EH (cell line): Measurements from ENCODE around the gene EVC.
"Not testable (repeated sequence)": the region's sequence is repeated elsewhere in the genome, so short reads cannot be mapped to it uniquely, and the experiment has no call there.

Experiments
- DNase-seq: peaks from one replicate; pipeline ENCODE4 v3.0.0-alpha.2; 2015; ENCODE audit warnings: low read depth

The EVC gene

DNA sequence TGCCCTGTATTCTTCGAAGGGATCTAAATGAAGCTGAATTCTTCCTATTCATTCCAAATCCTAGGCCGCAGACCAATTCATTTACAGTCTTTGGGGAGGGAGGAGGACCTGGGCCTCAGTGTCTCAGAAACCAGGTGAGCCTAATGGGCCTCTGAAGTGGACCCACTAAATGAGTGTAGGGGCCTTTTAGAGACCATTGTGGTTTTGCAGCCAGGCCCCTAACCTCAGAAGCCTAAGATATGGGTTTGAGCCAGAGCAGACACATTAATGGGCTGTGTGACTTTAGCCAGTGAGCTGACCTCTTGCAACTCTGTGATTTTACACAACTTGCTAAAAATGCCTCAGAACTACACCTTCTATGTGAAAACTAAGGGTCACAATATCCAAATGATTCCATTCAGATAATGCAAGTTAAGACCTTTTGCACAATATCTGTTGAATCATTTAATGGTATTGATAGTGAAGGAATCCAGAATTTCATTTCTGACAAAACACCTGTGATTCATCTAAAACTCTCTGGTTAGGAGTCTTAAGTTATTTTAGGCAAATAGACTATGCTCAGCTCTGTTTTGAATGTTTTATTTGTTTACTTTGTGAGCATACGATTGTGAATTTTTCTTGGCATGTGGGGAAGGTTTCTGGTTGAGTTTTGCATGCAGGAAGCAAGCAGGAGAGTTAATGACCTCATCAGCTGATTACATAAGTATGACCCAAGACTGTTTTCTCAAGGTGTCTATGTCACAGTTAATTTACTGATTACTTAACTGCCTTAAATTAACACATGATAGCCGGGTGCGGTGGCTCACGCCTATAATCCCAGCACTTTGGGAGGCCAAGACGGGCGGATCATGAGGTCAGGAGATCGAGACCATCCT lies 75.0 kb downstream of the EVC start:
- peak; percentile 87 for DNase-seq

DNA sequence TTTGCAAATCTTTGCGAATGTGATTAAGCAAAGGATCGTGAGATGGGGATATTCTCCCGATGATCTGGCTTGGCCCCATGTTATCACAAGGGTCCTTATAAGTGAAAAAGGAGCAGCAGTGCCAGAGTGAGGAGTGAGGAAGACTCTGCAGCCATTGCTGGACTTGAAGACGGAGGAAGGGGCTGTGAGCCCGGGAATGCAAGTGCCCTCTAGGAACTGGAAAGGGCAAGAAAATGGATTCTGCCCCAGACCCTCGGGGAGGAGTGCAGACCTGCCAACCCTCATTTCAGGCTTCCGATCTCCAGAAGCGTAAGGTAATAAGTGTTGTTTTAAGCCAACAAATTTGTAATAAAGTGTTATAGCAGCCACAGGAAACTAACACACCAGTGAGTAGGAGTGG lies 76.3 kb downstream of the EVC start:
- DNase-seq: no peak

DNA sequence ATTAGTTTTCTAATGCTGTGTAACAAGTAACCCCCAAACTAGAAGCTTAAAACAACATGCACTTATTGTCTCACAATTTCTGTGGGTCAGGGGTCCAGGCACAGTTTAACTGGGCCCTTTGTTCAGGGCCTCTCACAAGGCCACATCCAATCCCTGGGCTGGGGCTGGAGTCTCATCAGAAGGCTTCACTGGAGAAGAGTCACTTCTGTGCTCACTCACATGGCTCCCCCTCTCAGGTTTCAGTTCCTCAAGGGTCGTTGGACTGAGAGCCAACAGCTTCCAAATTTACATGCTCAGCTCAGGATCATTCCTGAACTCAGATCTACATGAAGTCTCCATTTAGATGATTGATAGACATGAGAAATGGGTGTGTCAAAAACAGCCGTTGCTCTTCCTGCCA lies 77.1 kb downstream of the EVC start:
- DNase-seq: no peak

DNA sequence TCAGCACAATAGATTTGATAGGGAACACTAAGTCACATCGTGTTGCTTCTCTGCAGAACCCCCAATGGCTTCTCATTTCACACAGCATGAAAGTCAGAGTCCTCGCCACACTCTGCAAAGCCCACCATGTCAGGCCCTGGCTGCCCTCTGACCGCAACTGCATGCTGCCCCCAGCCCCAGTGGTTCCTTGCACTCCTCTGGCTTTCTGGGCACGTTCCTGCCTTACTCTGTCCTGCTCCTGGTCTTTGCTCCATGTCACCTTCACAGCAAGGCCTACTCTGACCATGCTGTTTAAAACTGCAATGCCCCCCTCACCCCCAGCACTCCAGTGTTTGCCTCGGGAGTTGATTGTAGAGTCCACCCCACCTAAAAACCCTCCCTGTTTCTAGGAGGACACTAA lies 78.1 kb downstream of the EVC start:
- no peak for DNase-seq

DNA sequence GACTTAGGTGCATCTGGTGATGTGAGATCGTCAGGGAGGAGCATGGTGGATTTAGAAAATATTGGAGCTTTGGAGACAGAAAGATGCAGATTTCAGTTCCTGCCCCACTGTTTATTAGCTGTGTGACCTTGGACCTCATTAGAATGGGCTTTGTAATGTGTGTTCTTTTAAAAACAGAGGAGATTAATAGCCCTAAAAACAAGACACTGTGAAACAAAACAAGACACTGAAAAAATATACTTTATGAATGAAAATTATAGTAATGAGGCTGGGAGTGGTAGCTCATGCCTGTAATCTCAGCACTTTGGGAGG lies 79.5 kb downstream of the EVC start:
- no peak for DNase-seq

DNA sequence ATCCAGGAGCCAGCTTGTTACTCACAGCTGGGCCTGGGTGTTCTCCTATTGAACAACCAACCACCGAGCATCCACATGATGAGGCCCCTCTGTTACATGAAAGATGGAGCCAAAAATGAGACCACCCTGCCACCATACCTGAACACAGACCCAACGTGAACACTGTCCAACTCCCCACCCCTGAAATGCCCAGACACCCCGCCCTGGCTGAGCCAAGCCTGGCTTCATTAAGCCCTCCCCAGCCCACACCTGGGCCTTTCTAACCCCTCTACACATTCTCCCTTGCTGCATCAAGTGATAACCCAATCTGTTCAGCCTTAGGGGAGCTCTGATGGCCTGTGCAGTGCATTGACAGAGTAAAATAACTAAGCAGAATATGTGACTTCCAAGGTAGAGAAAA lies 80.7 kb downstream of the EVC start:
- no peak for DNase-seq

DNA sequence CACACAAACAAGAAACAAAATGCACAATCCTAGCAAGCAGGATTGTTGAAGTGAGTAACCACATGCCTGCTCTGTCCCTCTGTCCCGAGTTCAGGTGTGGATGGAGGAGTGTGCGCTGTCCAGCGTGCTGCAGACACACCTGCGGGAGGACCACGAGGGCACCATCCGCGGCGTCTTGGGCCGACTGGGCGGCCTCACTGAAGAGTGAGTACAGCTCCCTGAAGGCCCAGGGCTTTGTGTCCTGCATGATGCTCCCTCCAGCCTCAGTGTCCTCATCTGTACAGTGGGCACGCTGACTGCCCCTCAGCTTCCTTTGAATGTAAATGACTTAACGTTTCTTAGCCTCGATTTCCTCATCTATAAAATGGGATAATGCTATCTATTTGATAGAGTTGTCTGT lies 82.5 kb downstream of the EVC start:
- DNase-seq: no peak

DNA sequence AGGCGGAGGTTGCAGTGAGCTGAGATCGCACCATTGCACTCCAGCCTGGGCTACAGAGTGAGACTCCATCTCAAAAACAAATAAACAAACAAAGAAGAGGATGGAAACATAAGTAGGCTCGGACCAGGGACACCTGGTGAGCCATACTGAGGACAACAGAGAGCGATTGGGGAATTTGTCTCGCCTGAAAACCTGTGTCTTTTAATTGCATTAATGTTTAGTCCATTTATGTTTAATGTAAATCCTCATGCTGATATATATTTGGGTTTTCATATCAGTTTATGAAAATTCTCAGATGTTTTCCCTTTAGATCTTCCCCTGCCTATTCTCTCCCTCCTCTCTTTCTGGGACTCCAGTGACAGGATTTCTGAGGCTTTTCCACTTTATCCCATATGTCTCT lies 84.6 kb downstream of the EVC start:
- DNase-seq: no peak

DNA sequence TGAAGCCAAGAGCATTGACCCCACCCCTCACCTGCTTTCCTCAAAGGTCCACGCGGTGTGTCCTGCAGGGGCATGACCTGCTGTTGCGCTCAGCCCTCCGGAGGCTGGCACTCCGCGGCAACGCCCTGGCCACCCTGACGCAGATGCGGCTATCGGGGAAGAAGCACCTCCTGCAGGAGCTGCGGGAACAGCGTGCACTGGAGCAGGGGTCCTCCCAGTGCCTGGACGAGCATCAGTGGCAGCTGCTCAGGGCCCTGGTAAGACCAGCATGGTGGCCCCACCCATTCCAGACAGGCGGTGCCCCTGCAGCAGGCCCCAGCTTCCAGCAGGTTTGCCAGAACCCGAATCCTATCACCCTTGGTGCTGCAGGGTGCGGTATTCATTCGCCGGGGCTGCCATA lies 86.0 kb downstream of the EVC start:
- no peak for DNase-seq

DNA sequence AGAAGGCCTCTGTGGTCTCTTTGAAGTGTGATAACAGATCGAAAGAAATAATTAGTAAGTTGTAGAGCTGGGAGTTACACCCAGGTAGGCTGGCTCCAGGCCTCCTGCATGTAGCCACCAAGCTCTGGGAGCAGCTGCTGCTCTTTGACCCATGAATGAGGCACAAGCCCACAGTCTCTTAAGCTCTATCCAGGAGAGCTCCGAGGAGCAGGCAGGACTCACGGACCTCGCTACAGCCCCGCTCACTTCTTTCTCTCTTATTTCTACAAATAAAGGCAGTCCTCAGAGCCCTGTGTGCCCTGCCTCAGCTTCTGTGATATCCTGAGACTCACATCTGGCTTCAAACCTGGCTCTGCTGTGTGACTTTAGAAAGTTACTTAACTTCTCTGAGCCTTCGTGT lies 86.9 kb downstream of the EVC start:
- DNase-seq: no peak

DNA sequence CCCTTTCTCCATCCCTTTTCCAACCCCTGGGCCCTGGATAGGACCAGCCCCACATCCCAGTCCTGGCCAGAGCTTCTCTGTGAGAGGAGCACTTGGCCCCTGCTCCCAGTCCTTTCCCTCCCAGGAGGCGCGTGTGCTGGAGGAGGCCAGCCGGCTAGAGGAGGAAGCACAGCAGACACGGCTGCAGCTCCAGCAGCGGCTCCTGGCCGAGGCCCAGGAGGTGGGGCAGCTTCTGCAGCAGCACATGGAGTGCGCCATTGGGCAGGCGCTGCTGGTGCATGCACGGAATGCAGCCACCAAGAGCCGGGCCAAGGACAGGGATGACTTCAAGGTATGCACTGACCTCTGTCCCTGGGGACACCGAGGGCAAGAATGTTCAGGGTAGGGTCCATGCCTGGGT lies 87.5 kb downstream of the EVC start:
- no peak for DNase-seq

DNA sequence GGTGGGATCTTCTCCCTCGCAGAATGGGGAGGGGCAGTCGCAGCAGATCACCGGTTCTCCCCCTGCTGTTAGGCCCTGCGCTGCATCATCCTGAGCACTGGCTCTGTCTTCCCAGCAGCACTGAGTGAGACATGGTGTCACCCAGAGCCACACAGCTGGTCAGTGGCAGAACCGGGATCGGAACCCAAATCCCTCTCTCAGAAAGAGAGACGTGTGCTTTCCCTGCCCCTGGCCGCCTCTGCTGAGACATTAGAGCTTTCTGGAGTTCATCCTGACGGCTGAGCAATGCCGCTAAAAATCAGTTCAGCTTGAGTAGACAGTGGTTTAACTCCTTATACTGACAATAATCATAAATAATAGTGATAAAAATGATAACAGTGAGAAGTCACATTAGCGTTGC lies 87.9 kb downstream of the EVC start:
- no peak for DNase-seq

DNA sequence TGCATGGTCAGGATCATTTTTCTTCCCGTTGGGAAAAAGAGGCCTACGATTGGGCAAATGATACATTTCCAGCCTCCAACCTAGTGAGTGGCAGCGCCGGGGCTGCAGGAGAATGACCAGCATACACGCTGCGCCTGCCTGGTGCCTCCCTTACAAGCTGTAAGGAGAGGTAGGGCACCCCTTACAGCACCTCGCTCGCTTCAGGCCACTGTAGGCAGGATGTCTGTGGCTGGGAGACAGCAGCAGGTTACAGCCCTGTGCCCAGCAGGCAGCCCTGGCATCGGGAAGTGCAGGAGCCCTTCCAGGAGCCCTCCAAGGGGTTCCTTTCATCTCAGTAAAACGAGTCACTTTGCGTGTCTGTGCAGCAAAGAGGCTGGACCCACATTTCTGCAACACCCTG lies 88.4 kb downstream of the EVC start:
- DNase-seq: no peak

DNA sequence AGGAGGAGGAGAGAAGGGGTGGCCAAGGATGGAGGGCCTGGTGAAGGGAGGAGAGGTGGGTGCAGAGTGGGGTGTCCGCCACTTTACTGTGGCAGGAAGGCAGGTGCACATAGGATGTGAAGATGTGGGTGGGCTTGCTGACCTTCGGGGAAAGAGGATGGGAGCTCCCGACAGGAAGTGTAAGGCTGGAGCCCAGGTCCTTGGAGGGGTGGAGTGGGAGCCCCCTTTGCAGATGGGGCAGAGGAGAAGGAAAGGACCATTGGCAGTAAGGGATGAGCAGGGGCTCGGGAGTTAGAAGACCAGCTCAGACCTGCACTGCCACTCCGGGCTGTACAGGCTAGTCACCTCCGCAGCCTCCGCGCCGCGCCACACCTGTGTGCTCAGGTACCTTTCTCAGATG lies 89.5 kb downstream of the EVC start:
- no peak for DNase-seq

DNA sequence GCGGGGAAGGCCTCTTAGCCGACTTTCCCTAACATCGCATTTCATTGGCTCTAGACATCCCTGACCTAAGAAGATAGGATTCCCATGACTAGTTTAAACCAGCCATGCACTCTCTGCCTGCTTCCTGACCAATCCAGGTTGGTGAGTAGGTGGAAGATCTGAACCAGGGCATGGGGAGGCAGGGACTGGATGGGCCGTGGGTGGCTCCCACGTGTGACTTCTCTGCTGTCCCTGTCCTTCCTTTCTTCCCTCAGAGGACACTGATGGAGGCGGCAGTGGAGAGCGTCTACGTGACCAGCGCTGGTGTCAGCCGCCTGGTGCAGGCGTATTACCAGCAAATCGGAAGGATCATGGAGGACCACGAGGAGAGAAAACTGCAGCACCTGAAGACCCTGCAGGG lies 90.7 kb downstream of the EVC start:
- no peak for DNase-seq

DNA sequence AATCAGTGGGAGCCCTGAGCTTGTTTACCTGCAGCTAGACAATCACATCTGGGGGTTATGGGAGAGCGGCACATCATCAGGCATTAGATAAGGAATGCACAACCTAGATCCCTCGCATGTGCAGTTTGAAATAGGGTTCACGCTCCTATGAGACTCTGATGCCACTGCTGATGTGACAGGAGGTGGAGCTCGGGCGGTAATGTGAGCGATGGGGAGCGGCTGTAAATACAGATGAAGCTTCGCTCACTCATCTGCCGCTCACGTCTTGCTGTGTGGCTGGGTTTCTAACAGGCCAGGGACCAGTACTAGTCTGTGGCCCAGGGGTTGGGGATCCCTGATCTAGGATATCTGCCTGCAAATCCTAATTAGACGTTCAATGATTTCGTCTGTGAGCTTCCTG lies 91.6 kb downstream of the EVC start:
- no peak for DNase-seq

DNA sequence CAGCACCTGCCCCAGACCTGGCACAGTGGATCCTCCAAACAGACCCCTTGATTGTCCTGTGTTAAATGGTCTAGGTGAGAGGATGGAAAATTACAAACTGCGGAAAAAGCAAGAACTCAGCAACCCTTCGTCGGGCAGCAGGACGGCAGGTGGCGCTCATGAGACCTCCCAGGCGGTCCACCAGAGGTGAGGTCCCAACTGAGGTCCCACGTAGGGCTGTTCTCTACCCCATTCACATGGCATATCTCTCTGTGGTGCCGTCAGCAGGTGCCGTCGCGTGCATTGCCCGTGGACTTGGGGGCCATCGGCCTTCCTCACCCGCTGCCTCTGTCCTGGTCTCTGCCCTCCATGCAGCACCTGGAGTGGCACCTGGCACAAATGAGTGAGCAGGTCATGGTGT lies 93.7 kb downstream of the EVC start:
- no peak for DNase-seq

DNA sequence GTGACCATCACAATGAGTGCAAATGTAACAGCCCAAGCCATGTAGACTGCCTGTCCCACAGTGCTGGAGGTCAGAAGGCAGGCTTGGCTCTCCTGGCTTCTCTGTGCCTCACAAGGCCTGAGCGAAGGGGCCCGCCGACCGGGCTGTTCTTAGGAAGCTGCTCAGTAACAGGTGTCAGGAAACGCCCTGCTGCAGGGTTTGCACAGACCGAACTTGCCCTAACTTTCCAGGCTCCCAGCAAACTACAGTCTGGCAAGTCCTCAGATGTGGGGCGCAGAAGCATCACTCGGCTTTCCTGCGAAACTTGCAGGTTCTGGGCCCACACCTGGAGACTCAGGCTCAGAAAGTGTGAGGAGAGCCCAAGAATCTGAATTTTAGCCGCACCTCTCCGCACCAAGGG lies 94.3 kb downstream of the EVC start:
- no peak for DNase-seq

DNA sequence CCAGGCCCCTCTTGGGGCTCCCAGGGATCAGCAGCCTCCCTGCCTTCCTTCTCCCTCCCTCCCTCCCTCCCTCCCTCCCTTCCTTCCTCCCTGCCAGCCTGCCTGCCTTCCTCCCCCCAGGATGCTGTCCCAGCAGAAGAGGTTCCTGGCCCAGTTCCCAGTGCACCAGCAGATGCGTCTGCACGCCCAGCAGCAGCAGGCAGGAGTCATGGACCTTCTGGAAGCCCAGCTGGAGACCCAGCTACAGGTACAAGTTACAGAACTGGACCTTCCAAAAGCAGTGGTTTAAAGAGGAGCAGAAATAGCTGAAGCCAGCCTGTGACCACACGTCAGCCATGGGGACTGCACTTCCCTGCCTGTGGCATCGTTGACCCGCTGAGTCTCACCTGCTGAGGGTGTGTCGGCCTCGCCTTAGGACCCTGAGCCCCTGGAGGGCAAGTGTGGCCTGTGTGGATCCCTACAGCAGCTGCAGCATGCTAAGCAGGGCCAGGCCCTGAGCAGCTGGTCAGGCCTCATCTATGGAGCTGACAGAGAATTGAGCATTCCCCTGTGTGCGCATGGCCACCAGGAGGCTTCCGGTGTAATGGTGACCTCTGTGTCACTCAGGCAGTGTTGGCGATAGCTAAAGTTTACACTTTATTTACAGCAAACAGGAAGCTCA lies 97.2 kb downstream of the EVC start:
- DNase-seq: peak; percentile 61

DNA sequence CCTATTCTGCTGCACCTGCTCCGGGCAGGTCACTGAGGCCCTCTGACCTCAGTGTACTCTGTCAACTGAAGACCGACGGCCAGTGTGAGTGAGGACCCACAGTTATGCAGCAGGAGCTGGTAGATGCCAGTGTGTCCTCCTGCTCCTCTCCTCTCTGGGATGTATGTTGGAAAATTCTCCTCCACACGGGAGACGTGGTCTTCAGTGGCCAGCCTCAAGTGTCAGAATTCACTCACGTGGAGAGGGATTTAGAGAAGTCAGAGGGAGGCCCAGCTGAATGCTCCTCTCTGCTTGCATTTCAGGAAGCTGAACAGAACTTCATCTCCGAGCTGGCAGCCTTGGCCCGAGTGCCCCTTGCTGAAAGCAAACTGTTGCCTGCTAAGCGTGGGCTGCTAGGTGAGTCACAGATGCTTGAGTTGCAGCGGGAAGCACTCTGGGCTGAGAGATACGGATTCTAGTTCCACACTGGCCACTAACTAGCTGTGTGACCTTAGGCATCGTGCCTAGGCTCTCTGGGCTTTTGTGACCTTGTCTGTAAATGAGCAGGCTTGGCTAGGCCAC lies 98.3 kb downstream of the EVC start:
- no peak for DNase-seq

DNA sequence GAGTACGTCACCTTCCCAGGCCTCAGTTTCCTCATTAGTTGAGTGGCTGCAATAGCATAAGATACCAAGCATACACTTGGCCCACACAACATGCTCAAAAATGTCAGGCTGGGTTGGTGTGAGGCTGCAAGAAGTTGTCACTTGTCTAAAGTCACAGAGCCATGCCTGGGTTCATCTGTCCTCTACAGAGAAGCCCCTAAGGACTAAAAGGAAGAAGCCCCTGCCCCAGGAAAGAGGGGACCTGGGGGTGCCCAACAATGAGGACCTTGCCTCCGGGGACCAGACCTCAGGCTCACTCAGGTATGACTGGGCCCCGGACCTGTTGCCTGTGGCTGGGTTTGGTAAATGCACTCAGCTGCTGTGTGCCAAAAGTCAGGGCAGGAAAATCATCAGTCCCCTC lies 99.2 kb downstream of the EVC start:
- DNase-seq: no peak

DNA sequence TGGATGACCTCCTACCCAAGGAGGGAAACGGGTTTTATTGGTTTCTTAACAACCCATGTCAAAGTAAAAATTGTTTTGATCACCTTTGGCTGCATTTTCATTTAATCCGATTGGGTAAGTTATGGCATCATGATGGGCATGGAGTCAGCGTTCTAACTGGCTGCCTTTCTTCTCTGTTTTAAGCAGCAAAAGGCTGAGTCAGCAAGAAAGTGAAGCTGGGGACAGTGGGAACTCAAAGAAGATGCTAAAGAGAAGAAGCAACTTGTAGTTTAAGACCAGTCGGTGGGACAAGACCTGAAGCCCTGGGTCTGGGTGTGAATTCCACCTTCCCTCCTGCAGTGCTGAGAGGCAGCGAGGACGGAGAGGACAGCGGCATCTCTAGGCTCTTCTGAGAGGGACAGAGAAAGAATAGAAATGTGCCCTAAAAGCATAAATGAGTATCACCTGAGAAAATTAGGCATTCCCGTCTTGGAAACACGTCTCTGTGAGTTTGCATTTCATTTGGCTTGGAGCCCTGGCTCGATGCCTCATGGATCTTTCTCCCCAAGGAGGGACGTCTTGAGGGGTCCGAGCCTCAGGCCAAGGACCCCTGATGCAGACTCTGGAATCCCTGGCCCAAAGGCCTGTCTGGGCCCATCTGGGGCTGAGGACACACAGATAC lies 99.9 kb downstream of the EVC start:
- no peak for DNase-seq

DNA sequence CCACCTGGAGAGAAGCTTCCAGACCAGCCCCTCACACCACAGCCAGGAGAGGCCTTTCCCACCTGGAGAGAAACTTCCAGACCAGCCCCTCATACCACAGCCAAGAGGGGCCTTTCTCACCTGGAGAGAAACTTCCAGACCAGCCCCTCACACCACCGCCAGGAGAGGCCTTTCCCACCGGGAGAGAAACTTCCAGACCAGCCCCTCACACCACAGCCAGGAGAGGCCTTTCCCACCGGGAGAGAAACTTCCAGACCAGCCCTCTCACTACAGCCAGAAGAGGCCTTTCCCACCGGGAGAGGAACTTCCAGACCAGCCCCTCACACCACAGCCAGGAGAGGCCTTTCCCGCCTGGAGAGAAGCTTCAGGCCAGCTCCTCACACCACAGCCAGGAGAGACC lies 101.1 kb downstream of the EVC start:
- DNase-seq: not testable (repeated sequence)
